ENCODE data around the gene LYG1. TPM values are rescaled to one million over a fixed set of nuclear protein-coding genes. Genes with fewer than 3 reads are reported as not detected.

Gene LYG1
- total and polyA plus RNA-seq, 2 of the 13 experiments (the other 11 are each of a cell fraction or from before 2014, with no cell fraction given): 1.00 to 2.9 TPM

DNA sequence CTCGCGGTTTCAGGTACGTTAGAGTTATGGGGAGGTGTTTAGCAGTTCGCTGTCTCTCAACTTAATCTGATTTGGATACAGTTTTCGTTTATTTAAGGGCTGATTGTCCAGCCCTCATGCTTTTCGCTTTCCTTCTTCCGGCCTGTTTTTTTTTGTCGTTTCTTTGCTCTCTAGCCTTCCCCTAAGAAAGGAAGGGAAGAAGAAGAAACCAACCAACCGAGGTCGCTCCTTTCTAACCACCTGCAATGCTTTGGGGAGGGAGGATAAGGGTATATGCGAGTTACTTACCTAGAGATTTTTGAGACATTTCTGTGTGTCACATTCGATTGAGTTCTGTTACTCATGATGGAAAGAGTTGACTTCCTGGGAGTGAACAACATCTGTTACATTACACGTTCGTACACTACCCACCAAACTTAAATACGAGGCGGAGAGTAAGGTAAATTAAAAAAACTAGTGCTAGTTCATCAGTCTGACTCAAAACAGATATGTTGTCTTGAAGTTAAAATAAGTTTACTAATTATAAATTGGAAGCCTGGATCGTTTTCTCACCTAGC, 37.1 kb upstream of the LYG1 start (continued):
- TF ChIP-seq, protein P1, sequence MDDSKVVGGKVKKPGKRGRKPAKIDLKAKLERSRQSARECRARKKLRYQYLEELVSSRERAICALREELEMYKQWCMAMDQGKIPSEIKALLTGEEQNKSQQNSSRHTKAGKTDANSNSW (CRISPR knock-in tag; IDR thresholded peaks at IDR 0.05; ENCODE audit: borderline replicate concordance): no peak
- no peak; the same call in 1 of the 2 replicates for TF ChIP-seq SAP130 (CRISPR knock-in tag; IDR thresholded peaks at IDR 0.05; ENCODE audit: low read depth)
- TF ChIP-seq ZKSCAN8 (CRISPR knock-in tag; IDR thresholded peaks at IDR 0.05; ENCODE audit: borderline replicate concordance): no peak
- TF ChIP-seq, protein P2, sequence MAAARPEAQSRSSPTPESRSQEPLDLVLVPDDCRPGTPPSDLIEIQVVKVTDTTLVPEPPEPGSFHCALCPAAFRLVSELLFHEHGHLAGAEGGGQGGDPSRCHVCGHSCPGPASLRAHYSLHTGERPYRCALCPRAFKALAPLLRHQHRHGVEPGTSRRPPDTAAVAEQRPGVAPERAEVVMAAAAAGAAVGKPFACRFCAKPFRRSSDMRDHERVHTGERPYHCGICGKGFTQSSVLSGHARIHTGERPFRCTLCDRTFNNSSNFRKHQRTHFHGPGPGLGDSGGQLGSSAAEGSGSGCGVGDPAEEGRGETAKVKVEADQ (CRISPR knock-in tag; IDR thresholded peaks at IDR 0.05; ENCODE audit: borderline replicate concordance): no peak

DNA sequence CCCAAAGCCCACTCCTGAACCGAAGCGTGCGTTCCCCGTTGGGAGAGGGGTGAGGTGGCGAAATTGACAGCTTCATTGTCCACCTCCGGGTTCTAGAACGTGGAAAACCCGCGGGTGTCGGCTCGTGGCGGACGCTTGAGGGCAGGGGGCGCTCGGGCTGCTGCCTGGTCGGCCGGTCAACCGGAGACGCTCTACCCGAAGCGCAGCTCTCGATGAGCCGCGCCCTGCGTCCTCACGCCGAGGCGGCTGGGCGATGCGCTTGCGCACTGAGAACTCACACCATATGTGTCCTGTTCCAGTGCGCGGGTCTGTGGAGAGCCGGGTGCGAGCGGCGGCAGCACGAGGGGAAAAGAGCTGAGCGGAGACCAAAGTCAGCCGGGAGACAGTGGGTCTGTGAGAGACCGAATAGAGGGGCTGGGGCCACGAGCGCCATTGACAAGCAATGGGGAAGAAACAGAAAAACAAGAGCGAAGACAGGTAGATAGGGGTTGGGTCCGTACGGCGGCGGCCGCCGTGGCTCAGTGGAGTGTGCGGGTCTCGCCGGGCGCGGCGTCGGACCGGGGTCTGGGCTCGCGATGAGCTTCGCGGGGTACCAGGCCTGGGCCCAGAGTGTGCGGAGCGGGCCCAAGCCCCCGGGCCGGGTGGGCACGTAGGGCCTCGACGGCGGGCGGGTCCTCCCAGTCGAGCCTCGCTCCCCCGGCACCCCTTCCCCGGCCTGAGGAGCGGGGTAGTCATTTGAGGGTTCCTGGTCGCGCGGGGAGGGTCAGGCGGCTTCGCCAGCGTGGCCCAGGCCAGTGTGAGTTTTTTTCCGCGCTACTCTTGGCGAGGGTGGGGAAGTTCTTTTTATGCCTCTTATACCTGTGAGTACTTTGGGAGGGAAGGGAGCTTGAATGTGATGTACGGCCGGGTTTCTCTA, 36.4 kb upstream of the LYG1 start, which contains the start of gene EIF5B:
EIF5B (plus strand) TSS at position 277 of the 916 bp plus-strand sequence; CDS start at position 443, 166 bp downstream.
- ChIA-PET CTCF (ENCODE audit: low intra/inter-chr PET ratio, low total read pairs) (no interaction called here), POLR2A (interaction anchor here (0.6 to 4.2 kb wide), 23 partner anchors 10 to 1226 kb away, joined by 3 to 103 read pairs (median 5); partner anchors contain the start of genes C2orf15, LIPT1, MITD1 and MRPL30)
- Histone ChIP-seq H3K79me2 (ENCODE audit: insufficient read depth, low read length) (peaks cover 85% of the 10 kb centered on the region), H3K4me2 (ENCODE audit: low read depth, low read length) (peak within 1 kb of the TSS; percentile 96), H3K4me1 (ENCODE audit: insufficient read depth, low read length) (peaks cover 64% of the 10 kb centered on the region), H3K27ac (ENCODE audit: extremely low read length, insufficient read depth, low read length) (peak within 1 kb of the TSS; percentile 88), H4K20me1 (ENCODE audit: insufficient read depth, low read length) (peaks cover 30% of the 10 kb centered on the region), H3K9me3 (ENCODE audit: low read length) (no peaks in the 10 kb centered on the region), H3K9ac (ENCODE audit: insufficient read depth, low read depth, low read length) (peak within 1 kb of the TSS; percentile 95), H3K4me3 (replicated peaks in 1 of 3; ENCODE audit: insufficient read depth in 1 of 3, low read depth in 2 of 3, low read length in 3 of 3) (peak within 1 kb of the TSS; percentile 88 to 98 (median 94)), H2AFZ (ENCODE audit: low read length) (peak within 1 kb of the TSS; percentile 97), H3K36me3 (replicated peaks in 1 of 2; ENCODE audit: control insufficient read depth in 1 of 2, insufficient read depth in 2 of 2, low read length in 2 of 2) (peaks cover 0 to 7% of the 10 kb centered on the region in 2 experiments; a peak in 2 of 5 replicates), H3K27me3 (ENCODE audit: control insufficient read depth in 1 of 2, insufficient read depth in 2 of 2, low read length in 2 of 2) (no peaks in the 10 kb centered on the region; a peak in 1 of 5 replicates)
- WGBS (ENCODE audit: low lambda C conversion rate): 2% methylated on average over 67 of the region's 87 CpGs
- intact Hi-C loops (cut with micrococcal nuclease; ENCODE audit: unreplicated experiment): loop anchor here (1.0 to 5.0 kb wide), 6 partner anchors 35 to 730 kb away; partner anchors contain the start of genes C2orf15, COA5, REV1 and UNC50
- no peak for FAIRE-seq
- peak; percentile 92 for ATAC-seq
- in situ Hi-C loops (cut with HindIII; ENCODE audit: extremely low pct_ligation_motif_present, low pct_unique_long_range_greater_than_20kb): loop anchor here (5.0 kb wide), 1 partner anchor 155 kb away; the partner anchor contains the start of genes MITD1 and MRPL30
- no TSS peak for BruUV-seq (replicated peaks)
- peak; percentile 96 for DNase-seq (ENCODE audit: low spot score)
- TF ChIP-seq XBP1 (CRISPR knock-in tag; IDR thresholded peaks at IDR 0.05) (0 out of 2 replicates have a peak, but pooled peaks have one; percentile 82), MAF1 (CRISPR knock-in tag; IDR thresholded peaks at IDR 0.05; ENCODE audit: borderline replicate concordance) (0 out of 2 replicates have a peak, but pooled peaks have one; percentile 34), NR3C1 (CRISPR knock-in tag; IDR thresholded peaks at IDR 0.05) (no peak)
- TF ChIP-seq, protein P3, sequence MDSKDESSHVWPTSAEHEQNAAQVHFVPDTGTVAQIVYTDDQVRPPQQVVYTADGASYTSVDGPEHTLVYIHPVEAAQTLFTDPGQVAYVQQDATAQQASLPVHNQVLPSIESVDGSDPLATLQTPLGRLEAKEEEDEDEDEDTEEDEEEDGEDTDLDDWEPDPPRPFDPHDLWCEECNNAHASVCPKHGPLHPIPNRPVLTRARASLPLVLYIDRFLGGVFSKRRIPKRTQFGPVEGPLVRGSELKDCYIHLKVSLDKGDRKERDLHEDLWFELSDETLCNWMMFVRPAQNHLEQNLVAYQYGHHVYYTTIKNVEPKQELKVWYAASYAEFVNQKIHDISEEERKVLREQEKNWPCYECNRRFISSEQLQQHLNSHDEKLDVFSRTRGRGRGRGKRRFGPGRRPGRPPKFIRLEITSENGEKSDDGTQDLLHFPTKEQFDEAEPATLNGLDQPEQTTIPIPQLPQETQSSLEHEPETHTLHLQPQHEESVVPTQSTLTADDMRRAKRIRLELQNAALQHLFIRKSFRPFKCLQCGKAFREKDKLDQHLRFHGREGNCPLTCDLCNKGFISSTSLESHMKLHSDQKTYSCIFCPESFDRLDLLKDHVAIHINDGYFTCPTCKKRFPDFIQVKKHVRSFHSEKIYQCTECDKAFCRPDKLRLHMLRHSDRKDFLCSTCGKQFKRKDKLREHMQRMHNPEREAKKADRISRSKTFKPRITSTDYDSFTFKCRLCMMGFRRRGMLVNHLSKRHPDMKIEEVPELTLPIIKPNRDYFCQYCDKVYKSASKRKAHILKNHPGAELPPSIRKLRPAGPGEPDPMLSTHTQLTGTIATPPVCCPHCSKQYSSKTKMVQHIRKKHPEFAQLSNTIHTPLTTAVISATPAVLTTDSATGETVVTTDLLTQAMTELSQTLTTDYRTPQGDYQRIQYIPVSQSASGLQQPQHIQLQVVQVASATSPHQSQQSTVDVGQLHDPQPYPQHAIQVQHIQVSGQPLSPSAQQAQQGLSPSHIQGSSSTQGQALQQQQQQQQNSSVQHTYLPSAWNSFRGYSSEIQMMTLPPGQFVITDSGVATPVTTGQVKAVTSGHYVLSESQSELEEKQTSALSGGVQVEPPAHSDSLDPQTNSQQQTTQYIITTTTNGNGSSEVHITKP (CRISPR knock-in tag; IDR thresholded peaks at IDR 0.05; ENCODE audit: low read depth): peak; percentile 74; the same call in 1 of the 2 replicates
- TF ChIP-seq, protein P4, sequence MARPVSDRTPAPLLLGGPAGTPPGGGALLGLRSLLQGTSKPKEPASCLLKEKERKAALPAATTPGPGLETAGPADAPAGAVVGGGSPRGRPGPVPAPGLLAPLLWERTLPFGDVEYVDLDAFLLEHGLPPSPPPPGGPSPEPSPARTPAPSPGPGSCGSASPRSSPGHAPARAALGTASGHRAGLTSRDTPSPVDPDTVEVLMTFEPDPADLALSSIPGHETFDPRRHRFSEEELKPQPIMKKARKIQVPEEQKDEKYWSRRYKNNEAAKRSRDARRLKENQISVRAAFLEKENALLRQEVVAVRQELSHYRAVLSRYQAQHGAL (CRISPR knock-in tag; IDR thresholded peaks at IDR 0.05; ENCODE audit: not compliant biosample characterization): no peak
- TF ChIP-seq, protein P5, sequence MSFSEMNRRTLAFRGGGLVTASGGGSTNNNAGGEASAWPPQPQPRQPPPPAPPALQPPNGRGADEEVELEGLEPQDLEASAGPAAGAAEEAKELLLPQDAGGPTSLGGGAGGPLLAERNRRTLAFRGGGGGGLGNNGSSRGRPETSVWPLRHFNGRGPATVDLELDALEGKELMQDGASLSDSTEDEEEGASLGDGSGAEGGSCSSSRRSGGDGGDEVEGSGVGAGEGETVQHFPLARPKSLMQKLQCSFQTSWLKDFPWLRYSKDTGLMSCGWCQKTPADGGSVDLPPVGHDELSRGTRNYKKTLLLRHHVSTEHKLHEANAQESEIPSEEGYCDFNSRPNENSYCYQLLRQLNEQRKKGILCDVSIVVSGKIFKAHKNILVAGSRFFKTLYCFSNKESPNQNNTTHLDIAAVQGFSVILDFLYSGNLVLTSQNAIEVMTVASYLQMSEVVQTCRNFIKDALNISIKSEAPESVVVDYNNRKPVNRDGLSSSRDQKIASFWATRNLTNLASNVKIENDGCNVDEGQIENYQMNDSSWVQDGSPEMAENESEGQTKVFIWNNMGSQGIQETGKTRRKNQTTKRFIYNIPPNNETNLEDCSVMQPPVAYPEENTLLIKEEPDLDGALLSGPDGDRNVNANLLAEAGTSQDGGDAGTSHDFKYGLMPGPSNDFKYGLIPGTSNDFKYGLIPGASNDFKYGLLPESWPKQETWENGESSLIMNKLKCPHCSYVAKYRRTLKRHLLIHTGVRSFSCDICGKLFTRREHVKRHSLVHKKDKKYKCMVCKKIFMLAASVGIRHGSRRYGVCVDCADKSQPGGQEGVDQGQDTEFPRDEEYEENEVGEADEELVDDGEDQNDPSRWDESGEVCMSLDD (CRISPR knock-in tag; IDR thresholded peaks at IDR 0.05; ENCODE audit: borderline replicate concordance): peak; percentile 21
